Measurements from ENCODE around the gene IQCK. TPM values are rescaled to one million over a fixed set of nuclear protein-coding genes. Genes with fewer than 3 reads are reported as not detected.

Gene IQCK
- total RNA-seq, 1 experiment from 2014 or later: 15.5 TPM

GRCh38 chr16:19850131-19850817, 132.2 kb downstream of the IQCK start:
- Histone ChIP-seq H3K9me3 (ENCODE audit: control insufficient read depth, insufficient read depth, low read depth, low read length) (no peaks in the 10 kb centered on the region), H3K4me1 (ENCODE audit: control insufficient read depth, insufficient read depth, low read length) (no peaks in the 10 kb centered on the region), H3K4me3 (ENCODE audit: low read depth in 2 of 2, low read length in 2 of 2) (no peak overlapping the region), H3K27ac (ENCODE audit: low read length) (no peak overlapping the region), H3K27me3 (ENCODE audit: control insufficient read depth, insufficient read depth, low read length) (no peaks in the 10 kb centered on the region), H3K36me3 (ENCODE audit: control insufficient read depth, insufficient read depth, low read length) (no peaks in the 10 kb centered on the region)
- ATAC-seq: no peak
- in situ Hi-C loops (cut with HindIII; ENCODE audit: low pct_unique_long_range_greater_than_20kb, low sequenced_read_pairs): no loop called here
- BruUV-seq (replicated peaks): no TSS peak
- ChIA-PET CTCF (no interaction called here), POLR2A (no interaction called here)
- no peak for DNase-seq (ENCODE audit: low read depth, low spot score)
- intact Hi-C loops (cut with micrococcal nuclease; ENCODE audit: unreplicated experiment): no loop called here
- TF ChIP-seq, protein P1, sequence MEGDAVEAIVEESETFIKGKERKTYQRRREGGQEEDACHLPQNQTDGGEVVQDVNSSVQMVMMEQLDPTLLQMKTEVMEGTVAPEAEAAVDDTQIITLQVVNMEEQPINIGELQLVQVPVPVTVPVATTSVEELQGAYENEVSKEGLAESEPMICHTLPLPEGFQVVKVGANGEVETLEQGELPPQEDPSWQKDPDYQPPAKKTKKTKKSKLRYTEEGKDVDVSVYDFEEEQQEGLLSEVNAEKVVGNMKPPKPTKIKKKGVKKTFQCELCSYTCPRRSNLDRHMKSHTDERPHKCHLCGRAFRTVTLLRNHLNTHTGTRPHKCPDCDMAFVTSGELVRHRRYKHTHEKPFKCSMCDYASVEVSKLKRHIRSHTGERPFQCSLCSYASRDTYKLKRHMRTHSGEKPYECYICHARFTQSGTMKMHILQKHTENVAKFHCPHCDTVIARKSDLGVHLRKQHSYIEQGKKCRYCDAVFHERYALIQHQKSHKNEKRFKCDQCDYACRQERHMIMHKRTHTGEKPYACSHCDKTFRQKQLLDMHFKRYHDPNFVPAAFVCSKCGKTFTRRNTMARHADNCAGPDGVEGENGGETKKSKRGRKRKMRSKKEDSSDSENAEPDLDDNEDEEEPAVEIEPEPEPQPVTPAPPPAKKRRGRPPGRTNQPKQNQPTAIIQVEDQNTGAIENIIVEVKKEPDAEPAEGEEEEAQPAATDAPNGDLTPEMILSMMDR (IDR thresholded peaks at IDR 0.05): no peak

GRCh38 chr16:19851476-19851875, 133.4 kb downstream of the IQCK start:
- no peak for ATAC-seq
- H3K4me1 ChIP-seq (ENCODE audit: control insufficient read depth, insufficient read depth, low read length): no peaks in the 10 kb centered on the region
- in situ Hi-C loops (cut with HindIII; ENCODE audit: low pct_unique_long_range_greater_than_20kb, low sequenced_read_pairs) (no loop called here), intact Hi-C loops (cut with micrococcal nuclease; ENCODE audit: unreplicated experiment) (no loop called here)
- no peak for DNase-seq (ENCODE audit: low read depth, low spot score)
- no peak overlapping the region for H3K27ac ChIP-seq (ENCODE audit: low read length)
- no peaks in the 10 kb centered on the region for H3K36me3 ChIP-seq (ENCODE audit: control insufficient read depth, insufficient read depth, low read length)
- no TSS peak for BruUV-seq (replicated peaks)
- CTCF ChIA-PET: interaction anchor here (0.6 to 1.0 kb wide), 2 partner anchors 257 to 267 kb away, joined by 3 read pairs; no protein-coding TSS in a partner anchor
- POLR2A ChIA-PET: no interaction called here
- no peak overlapping the region for H3K4me3 ChIP-seq (ENCODE audit: low read depth in 2 of 2, low read length in 2 of 2)
- H3K9me3 ChIP-seq (ENCODE audit: control insufficient read depth, insufficient read depth, low read depth, low read length): no peaks in the 10 kb centered on the region
- no peaks in the 10 kb centered on the region for H3K27me3 ChIP-seq (ENCODE audit: control insufficient read depth, insufficient read depth, low read length)
- TF ChIP-seq REST (IDR thresholded peaks at IDR 0.05; ENCODE audit: insufficient read depth in 1 of 2, low read depth in 2 of 2, low read length in 1 of 2) (no peak), TCF7L2 (IDR thresholded peaks at IDR 0.05; ENCODE audit: low read depth, low read length) (no peak)
- TF ChIP-seq, protein P1 (IDR thresholded peaks at IDR 0.05): no peak

All from Panc1 (cell line).